Measurements from ENCODE around the gene COL13A1. TPM values are rescaled to one million over a fixed set of nuclear protein-coding genes. Genes with fewer than 3 reads are reported as not detected.

Gene COL13A1
- total RNA-seq, 1 experiment from 2014 or later: 17.1 TPM

DNA sequence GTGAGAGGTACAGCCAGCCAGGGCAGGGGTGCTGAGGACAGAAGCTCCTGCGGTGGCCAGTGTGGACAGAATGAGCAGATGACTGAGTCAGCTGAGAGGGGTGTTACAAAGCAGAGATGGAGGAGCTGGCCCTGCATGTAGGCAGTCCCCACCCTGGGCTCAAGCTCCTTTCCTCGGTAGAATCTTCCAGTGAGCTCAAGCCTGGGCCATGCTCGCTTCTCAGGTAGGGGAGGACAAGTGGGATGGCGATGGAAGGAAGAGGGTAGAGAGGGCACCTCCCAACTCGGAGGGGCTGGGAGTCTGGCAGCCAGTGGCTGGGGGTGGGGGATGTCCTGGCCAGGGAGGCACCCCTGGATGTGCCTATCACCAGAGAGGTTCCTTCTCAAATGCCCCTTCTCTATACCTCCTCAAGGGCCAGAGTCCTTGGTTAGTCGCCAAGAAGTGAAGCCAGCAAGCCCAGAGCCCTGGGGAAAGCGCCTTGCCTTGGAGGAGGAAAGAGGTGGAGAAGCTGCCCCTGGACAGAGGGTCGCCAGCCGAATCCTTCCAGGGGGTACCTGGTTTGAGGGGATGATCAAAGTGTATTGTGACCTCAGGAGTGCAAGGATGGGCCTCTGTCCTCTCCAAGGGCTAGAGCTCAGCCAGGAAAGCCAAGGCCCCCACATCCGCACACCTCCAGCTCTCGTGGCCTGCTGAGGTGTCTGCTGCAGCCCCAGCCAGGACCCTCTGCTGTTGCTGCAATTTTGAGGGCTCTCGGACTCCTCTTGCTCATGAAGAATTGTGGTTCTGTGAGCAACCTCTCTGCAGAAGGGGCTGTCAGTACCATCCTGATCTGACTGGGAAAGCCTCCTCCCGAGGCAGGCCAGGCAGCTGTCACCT is 162.4 kb downstream of the COL13A1 start:
- no peak for DNase-seq (ENCODE audit: low read depth)

- DNase-seq (ENCODE audit: low read depth): no peak
These were observed 163.4 kb downstream of the COL13A1 start for GRCh38 chr10:69965086-69965485.

DNA sequence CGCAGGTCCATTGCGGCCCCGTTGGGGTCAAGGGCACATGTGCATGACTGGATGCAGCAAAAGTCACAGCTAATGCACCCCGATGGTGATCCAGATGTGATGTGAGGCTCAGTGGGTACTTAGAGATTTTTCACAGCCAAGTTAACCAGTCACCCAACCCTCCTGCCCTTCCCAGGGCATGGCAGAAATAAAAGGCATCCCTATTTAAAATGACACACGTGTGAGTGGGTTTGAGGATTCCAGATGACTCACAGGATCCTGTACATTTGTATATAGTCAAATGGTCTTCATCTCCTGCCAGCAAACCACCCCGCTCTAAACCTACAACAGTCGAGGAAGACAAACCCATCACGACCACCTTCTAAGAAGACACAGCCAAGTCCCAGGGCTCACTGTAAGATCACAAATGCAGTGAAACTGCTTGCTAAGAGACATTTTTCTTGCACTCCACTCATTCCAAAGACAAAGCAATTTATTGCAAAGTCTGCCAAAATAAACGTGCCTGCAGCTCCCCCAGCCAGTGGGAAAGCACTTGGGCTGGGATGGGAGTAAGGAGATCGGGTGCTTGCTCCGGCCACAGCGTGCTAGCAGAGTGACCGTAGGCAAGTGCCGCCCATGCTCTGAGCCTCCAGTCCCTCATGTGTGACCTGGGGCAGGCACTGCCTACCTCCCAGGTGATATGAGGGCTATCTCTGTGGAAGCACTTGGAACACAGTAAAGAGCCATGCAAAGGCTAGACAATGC is 164.4 kb downstream of the COL13A1 start:
- DNase-seq (ENCODE audit: low read depth): peak; percentile 46

GRCh38 chr10:69968830-69969229 is 167.1 kb downstream of the COL13A1 start:
- peak; percentile 47 for DNase-seq (ENCODE audit: low read depth)

DNA sequence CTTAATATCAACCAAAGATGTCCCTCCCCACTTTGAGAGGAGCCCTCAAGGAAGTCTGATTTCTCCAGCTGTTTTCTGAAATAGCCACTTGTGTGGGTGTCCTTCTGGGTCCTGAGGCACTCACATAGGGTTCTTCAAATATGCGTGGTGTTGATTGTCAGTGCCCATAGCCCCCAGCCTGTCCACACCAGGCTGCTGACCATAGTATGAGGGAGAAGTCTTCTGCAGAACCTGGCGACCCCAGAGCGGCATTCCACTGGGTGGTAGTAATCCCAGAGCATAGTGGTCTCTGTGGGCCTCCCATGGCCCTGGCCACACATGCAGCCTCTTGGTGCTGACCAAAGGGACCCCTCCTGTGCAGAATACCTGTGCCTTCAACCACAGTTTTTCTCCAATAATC is 168.3 kb downstream of the COL13A1 start:
- DNase-seq (ENCODE audit: low read depth): no peak

GRCh38 chr10:69972981-69973397 is 171.3 kb downstream of the COL13A1 start:
- peak; percentile 87 for DNase-seq (ENCODE audit: low read depth)

- peak; percentile 30 for DNase-seq (ENCODE audit: low read depth)
These were observed 172.0 kb downstream of the COL13A1 start for GRCh38 chr10:69973678-69974077.

- DNase-seq (ENCODE audit: low read depth): peak; percentile 96
These were observed 172.9 kb downstream of the COL13A1 start for GRCh38 chr10:69974551-69975155.

DNA sequence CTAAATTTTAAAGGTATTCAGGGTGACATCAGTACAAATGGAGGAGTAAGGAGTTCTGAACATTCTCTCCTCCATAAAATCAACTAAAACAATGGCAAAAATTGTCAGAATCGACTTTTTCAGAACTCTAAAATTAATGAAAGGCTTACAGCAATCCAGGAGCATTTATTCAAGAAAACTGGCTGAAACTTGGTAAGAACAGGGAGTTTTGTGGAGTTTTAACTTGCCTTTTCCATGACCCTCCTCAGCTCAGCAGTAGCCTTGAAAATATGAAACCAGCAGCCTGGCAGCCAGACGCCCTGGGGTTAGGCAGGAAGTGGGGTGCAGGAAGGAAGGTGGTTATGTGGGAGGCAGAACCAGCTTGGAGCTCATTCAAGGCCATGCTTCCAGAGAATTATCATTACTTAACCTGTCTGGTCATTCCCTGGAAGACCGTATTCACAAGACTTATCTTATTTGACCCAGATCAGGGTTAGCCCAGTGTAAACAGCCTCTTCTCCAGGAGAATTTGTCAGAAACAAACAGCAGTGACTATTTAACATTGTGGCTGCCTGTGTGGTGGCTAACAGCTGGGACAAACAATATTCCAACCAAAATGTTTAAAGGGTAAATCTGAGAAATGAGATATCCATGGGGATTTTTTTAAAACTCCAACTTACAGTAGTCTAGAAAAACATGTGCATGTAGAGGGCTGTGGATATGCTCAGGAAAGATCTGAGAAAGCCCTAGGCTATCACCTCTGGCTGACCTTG is 175.3 kb downstream of the COL13A1 start:
- peak; percentile 56 for DNase-seq (ENCODE audit: low read depth)

DNA sequence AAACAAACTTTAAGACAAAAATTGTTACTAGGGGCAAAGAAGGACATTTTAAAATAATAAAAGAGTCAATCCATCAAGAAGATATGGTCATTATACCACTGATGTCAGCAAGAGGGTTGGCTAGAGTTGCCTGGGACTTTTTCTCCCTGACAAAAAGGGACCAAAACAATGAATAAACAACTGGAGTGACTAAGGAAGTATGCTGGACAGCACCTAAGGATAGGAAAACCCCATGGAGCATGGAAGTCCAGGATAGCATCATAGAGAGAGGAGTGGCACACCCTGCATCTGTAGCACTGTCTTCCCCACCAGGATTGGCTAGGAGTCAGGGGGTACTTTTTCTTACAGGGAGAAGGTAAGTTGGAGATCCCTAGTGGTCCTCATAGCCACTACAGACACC is 177.5 kb downstream of the COL13A1 start:
- no peak for DNase-seq (ENCODE audit: low read depth)

- no peak for DNase-seq (ENCODE audit: low read depth)
These were observed 179.0 kb downstream of the COL13A1 start for GRCh38 chr10:69980672-69981071.

DNA sequence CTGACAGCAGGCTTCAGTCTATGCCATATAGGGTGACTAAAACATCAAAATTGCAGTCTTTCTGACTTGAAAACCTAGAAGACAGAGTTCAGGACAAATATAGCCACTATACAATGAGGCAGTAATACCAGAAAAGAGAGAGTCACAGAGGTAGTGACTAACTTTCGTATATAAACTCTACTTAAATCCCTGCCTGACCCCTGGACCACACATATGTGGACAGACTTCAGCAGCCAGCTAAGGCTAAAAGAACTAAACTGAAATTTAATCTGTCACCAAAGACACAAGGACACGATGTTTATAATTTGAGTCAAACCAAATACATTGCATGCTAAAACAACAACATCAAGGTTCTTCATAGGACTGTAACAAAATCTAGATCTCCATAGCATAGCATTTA is 186.4 kb downstream of the COL13A1 start:
- DNase-seq (ENCODE audit: low read depth): no peak

DNA sequence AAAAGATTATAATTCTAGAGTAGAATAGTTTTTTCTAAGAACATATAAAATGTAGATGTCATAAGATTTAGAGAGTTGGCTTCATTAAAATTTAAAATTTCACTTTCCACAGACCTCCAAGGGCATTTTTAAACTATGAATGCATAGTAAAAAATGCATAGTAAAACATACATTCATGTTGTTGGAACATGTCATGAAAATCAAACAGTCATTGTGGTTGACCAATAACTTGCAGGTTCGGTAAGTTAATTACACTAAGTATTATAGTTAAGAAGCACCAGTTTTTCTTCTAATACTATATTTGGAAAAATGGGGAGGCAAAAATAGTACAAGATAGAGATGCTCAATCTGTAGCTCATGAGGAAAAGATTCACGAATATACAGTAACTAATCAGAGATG is 189.4 kb downstream of the COL13A1 start:
- DNase-seq (ENCODE audit: low read depth): no peak

GRCh38 chr10:69994262-69994661 is 192.6 kb downstream of the COL13A1 start:
- peak; percentile 62 for DNase-seq (ENCODE audit: low read depth)

GRCh38 chr10:69996611-69997010 is 194.9 kb downstream of the COL13A1 start:
- DNase-seq (ENCODE audit: low read depth): no peak

GRCh38 chr10:70000262-70000661 is 198.6 kb downstream of the COL13A1 start:
- no peak for DNase-seq (ENCODE audit: low read depth)

GRCh38 chr10:70007116-70007820 is 205.6 kb downstream of the COL13A1 start:
- DNase-seq (ENCODE audit: low read depth): peak; percentile 2
